DND-41 (cell line): ENCODE data around the gene WDR31.

Experiments used
- ATAC-seq: fragments of 200-7000 bp; cut with Tn5 transposase; 3 replicates; pipeline ENCODE4 v1.9.1; 2021; ENCODE audit warnings: low read depth; ENCODE audit not compliant: insufficient read depth
- DNase-seq: peaks from one replicate; pipeline ENCODE4 v3.0.0-alpha.2; 2020
- H2AFZ ChIP-seq: 2 replicates; pipeline ENCODE4 v1.6.0; 2012; ENCODE audit warnings: low read depth, low read length
- H3K27ac ChIP-seq: 2 replicates; pipeline ENCODE4 v1.5.1; 2012; ENCODE audit warnings: low read length, inconsistent platforms
- H3K27me3 ChIP-seq: fragments of 200-600 bp; sonication (generic); 2 replicates; pipeline ENCODE4 v1.6.0; 2012; ENCODE audit warnings: low read length, mild to moderate bottlenecking, inconsistent platforms; ENCODE audit not compliant: insufficient read depth, poor library complexity
- H3K36me3 ChIP-seq: 2 replicates; pipeline ENCODE4 v1.5.1; 2012; ENCODE audit warnings: low read length, inconsistent platforms; ENCODE audit not compliant: insufficient read depth
- H3K4me1 ChIP-seq: 2 replicates; pipeline ENCODE4 v1.5.1; 2012; ENCODE audit warnings: mild to moderate bottlenecking, low read length; ENCODE audit not compliant: insufficient read depth
- H3K4me2 ChIP-seq: 2 replicates; pipeline ENCODE4 v1.6.0; 2012; ENCODE audit warnings: mild to moderate bottlenecking, moderate library complexity, low read length, inconsistent platforms; ENCODE audit not compliant: insufficient read depth
- H3K4me3 ChIP-seq, 2 experiments: fragments of 200-600 bp in 1 of 2; shearing (Covaris generic) in 1 of 2; 2 replicates each; pipeline ENCODE4 v1.5.1; 2012 to 2016; ENCODE audit warnings: inconsistent platforms in 2 of 2, low read length in 2 of 2, mild to moderate bottlenecking in 2 of 2, low read depth in 1 of 2, moderate library complexity in 1 of 2
- H3K79me2 ChIP-seq: 2 replicates; pipeline ENCODE4 v1.6.0; 2012; ENCODE audit warnings: low read length, inconsistent platforms; ENCODE audit not compliant: insufficient read depth
- H3K9ac ChIP-seq: 2 replicates; pipeline ENCODE4 v1.6.0; 2012; ENCODE audit warnings: low read depth, mild to moderate bottlenecking, inconsistent platforms, low read length, moderate library complexity
- H3K9me3 ChIP-seq: 2 replicates; pipeline ENCODE4 v1.5.1; 2012; ENCODE audit warnings: low read length, moderate library complexity, mild to moderate bottlenecking, inconsistent platforms; ENCODE audit not compliant: insufficient read depth, severe bottlenecking
- H4K20me1 ChIP-seq: 2 replicates; pipeline ENCODE4 v1.6.0; 2012; ENCODE audit warnings: low read length; ENCODE audit not compliant: insufficient read depth
- CTCF ChIP-seq: IDR thresholded peaks from 2 replicates; pipeline ENCODE4 v1.5.1; 2012; ENCODE audit warnings: borderline replicate concordance, low read length, moderate library complexity, mild to moderate bottlenecking; ENCODE audit not compliant: poor library complexity, severe bottlenecking; ENCODE audit errors: extremely low read depth
- EZH2 ChIP-seq: IDR thresholded peaks from 3 replicates; pipeline ENCODE4 v1.6.1; 2012; ENCODE audit warnings: borderline replicate concordance, low read depth, mild to moderate bottlenecking, moderate library complexity, low read length, inconsistent platforms; ENCODE audit not compliant: severe bottlenecking

The WDR31 gene

GRCh38 chr9:113361304-113362018 is 21.4 kb upstream of the WDR31 start:
- DNase-seq (no peak), ATAC-seq (no peak)
- Histone ChIP-seq H2AFZ (no peak overlapping the region), H3K9me3 (no peaks in the 10 kb centered on the region), H3K4me3 (no peak overlapping the region), H3K9ac (no peak overlapping the region), H3K4me2 (no peak overlapping the region), H3K79me2 (no peaks in the 10 kb centered on the region), H3K36me3 (no peaks in the 10 kb centered on the region), H3K4me1 (no peaks in the 10 kb centered on the region), H3K27me3 (peaks cover 5% of the 10 kb centered on the region), H3K27ac (no peak overlapping the region), H4K20me1 (no peaks in the 10 kb centered on the region)
- TF ChIP-seq EZH2 (no peak), CTCF (no peak)

GRCh38 chr9:113360242-113360842 is 20.3 kb upstream of the WDR31 start:
- H3K4me1 ChIP-seq: no peaks in the 10 kb centered on the region
- peaks cover 5% of the 10 kb centered on the region for H3K27me3 ChIP-seq
- H3K79me2 ChIP-seq: no peaks in the 10 kb centered on the region
- no peak overlapping the region for H3K4me2 ChIP-seq
- TF ChIP-seq CTCF (no peak), EZH2 (no peak)
- no peak overlapping the region for H3K27ac ChIP-seq
- no peaks in the 10 kb centered on the region for H3K36me3 ChIP-seq
- no peaks in the 10 kb centered on the region for H4K20me1 ChIP-seq
- no peak overlapping the region for H2AFZ ChIP-seq
- H3K9me3 ChIP-seq: no peaks in the 10 kb centered on the region
- no peak overlapping the region for H3K9ac ChIP-seq
- H3K4me3 ChIP-seq: no peak overlapping the region
- ATAC-seq (no peak), DNase-seq (no peak)

GRCh38 chr9:113359385-113359784 is 19.3 kb upstream of the WDR31 start:
- Histone ChIP-seq H3K4me1 (no peaks in the 10 kb centered on the region), H3K4me3 (no peak overlapping the region), H3K27ac (no peak overlapping the region), H3K9me3 (no peaks in the 10 kb centered on the region), H3K36me3 (no peaks in the 10 kb centered on the region), H3K4me2 (no peak overlapping the region), H3K27me3 (peaks cover 7% of the 10 kb centered on the region), H2AFZ (no peak overlapping the region), H3K9ac (no peak overlapping the region), H4K20me1 (no peaks in the 10 kb centered on the region), H3K79me2 (no peaks in the 10 kb centered on the region)
- TF ChIP-seq CTCF: no peak
- TF ChIP-seq EZH2: no peak
- DNase-seq (no peak), ATAC-seq (no peak)
